HepG2 (cell line): Measurements from ENCODE around the gene FAM187B. TPM values are rescaled to one million over a fixed set of nuclear protein-coding genes. Genes with fewer than 3 reads are reported as not detected.
A peak's percentile ranks its signal among the peaks of the same experiment; 100 is the strongest.

Source experiments
- FOXO1 ChIP-seq: sonication (generic); formaldehyde crosslinking; IDR thresholded peaks from 2 replicates; pipeline ENCODE4 v1.4.0; 2020; ENCODE audit warnings: missing genetic modification reagents
- ISX ChIP-seq: sonication (generic); formaldehyde crosslinking; conservative IDR thresholded peaks from 2 replicates; pipeline ENCODE4 v1.5.0; 2020; ENCODE audit warnings: missing genetic modification reagents
- MED8 ChIP-seq: sonication (generic); formaldehyde crosslinking; IDR thresholded peaks from 2 replicates; pipeline ENCODE4 v1.8.1; 2023; ENCODE audit warnings: mild to moderate bottlenecking, missing genetic modification reagents; ENCODE audit not compliant: insufficient replicate concordance
- MYNN ChIP-seq: sonication (generic); formaldehyde crosslinking; IDR thresholded peaks from 2 replicates; pipeline ENCODE4 v1.4.0; 2020; ENCODE audit warnings: mild to moderate bottlenecking, low read depth, missing genetic modification reagents
- NBN ChIP-seq: fragments of 450-650 bp; conservative IDR thresholded peaks from 2 replicates; pipeline ENCODE4 v1.6.1; 2017
- NCOA5 ChIP-seq: sonication (generic); formaldehyde crosslinking; IDR thresholded peaks from 2 replicates; pipeline ENCODE4 v1.4.0; 2020; ENCODE audit warnings: missing genetic modification reagents
- ZBTB3 ChIP-seq: sonication (generic); formaldehyde crosslinking; IDR thresholded peaks from 2 replicates; pipeline ENCODE4 v1.4.0; 2020; ENCODE audit warnings: low read depth, mild to moderate bottlenecking, moderate library complexity, missing genetic modification reagents, borderline replicate concordance
- ZNF180 ChIP-seq: sonication (generic); formaldehyde crosslinking; IDR thresholded peaks from 2 replicates; pipeline ENCODE4 v1.4.0; 2020; ENCODE audit warnings: low read depth, missing genetic modification reagents, borderline replicate concordance
- ZNF589 ChIP-seq: sonication (generic); formaldehyde crosslinking; conservative IDR thresholded peaks from 2 replicates; pipeline ENCODE4 v1.8.0; 2022; ENCODE audit warnings: mild to moderate bottlenecking, moderate library complexity, missing genetic modification reagents
- ZNF713 ChIP-seq: sonication (generic); formaldehyde crosslinking; IDR thresholded peaks from 2 replicates; pipeline ENCODE4 v1.4.0; 2020; ENCODE audit warnings: mild to moderate bottlenecking, missing genetic modification reagents
- polyA plus RNA-seq, 8 experiments: library from polyadenylated mRNA; depleted of rRNA in 3 of 8; stranded (reverse) in 7 of 8; unstranded in 1 of 8; fragments of >200 nt; fragmentation: Illumina TruSeq in 4 of 8; extraction: Trizol in 4 of 8; gene quantifications; 2 replicates each; pipeline versions ENCODE4 v1.2.1 to v1.2.3, GENCODE V29; 2011 to 2016; ENCODE audit warnings: low read depth in 4 of 8, missing spikeins in 1 of 8, mixed read lengths in 1 of 8; ENCODE audit not compliant: insufficient read depth in 1 of 8
- total RNA-seq, 5 experiments: library from RNA; depleted of rRNA; stranded (reverse); fragments of >200 nt; fragmentation: Illumina TruSeq; extraction: Trizol; gene quantifications; 2 replicates each; pipeline ENCODE4 v1.2.3, GENCODE V29; 2016; ENCODE audit warnings: low read depth in 1 of 5
- TF ChIP-seq, protein P1 (sequence below): sonication (generic); formaldehyde crosslinking; conservative IDR thresholded peaks from 2 replicates; pipeline ENCODE4 v1.8.1; 2023; ENCODE audit warnings: missing genetic modification reagents
- TF ChIP-seq, protein P2 (sequence below): sonication (generic); formaldehyde crosslinking; IDR thresholded peaks from 2 replicates; pipeline ENCODE4 v1.8.1; 2023; ENCODE audit warnings: mild to moderate bottlenecking, inconsistent platforms, moderate library complexity, missing genetic modification reagents, borderline replicate concordance
- TF ChIP-seq, protein P3 (sequence below): sonication (generic); formaldehyde crosslinking; IDR thresholded peaks from 2 replicates; pipeline ENCODE4 v1.4.0; 2020; ENCODE audit warnings: mild to moderate bottlenecking, missing genetic modification reagents
- TF ChIP-seq, protein P4 (sequence below): sonication (generic); formaldehyde crosslinking; IDR thresholded peaks from 2 replicates; pipeline ENCODE4 v1.4.0; 2020; ENCODE audit warnings: mild to moderate bottlenecking, missing genetic modification reagents

The FAM187B gene
- total and polyA plus RNA-seq, 2 of the 13 experiments (the other 11 are each of a cell fraction or from before 2014, with no cell fraction given), result not detected

DNA sequence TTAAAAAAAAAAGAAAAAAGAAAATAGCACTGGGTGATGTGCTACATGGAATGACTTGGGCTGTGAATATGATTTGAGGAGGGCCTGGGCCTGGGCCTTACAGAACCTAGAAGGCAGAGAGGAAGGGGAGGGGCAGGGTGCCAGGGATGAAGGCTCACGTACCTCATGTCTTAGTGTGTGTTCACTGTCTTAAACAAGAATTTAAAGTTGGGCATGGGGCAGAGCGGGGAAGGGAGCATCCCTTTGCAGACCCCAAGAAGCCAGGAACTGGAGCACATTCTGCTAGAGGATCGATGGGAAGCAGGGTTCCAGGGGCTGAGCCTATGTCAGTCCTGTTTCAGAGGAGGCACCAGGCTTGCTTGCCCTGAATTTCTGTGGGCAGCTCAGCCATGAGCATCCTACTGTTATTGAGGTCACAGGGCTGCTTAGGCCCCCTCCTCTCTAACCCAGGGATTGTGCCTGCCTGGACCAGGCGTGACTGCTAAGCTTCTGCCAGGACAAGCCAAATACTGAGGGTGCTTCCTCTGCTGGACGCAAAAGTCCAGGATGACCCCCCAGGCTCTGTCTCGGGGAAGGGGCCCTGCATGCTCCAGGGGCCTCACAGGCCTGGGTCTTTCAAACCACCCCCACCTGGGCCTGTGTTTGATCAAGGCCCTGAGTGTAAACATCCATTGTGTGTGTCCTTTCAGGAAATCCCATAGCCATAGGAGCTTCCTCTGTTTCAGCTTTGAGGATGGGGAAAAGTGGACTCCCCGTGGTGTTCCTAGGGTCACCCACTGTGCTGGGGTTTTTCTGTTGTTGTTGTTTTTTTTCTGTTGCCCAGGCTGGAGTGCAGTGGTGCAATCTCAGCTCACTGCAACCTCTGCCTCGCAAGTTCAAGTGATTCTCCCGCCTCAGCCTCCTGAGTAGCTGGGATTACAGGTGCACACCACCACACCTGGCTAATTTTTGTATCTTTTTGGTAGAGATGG is 25.1 kb upstream of the FAM187B start (continued):
- TF ChIP-seq ZBTB3 (no peak), NBN (no peak), ZNF713 (CRISPR knock-in tag) (no peak), MYNN (CRISPR knock-in tag) (no peak), NCOA5 (CRISPR knock-in tag) (no peak), ISX (CRISPR knock-in tag) (no peak), ZNF589 (CRISPR knock-in tag) (no peak), MED8 (no peak), FOXO1 (CRISPR knock-in tag) (peak; percentile 70), ZNF180 (CRISPR knock-in tag) (no peak)
- TF ChIP-seq, protein P1, sequence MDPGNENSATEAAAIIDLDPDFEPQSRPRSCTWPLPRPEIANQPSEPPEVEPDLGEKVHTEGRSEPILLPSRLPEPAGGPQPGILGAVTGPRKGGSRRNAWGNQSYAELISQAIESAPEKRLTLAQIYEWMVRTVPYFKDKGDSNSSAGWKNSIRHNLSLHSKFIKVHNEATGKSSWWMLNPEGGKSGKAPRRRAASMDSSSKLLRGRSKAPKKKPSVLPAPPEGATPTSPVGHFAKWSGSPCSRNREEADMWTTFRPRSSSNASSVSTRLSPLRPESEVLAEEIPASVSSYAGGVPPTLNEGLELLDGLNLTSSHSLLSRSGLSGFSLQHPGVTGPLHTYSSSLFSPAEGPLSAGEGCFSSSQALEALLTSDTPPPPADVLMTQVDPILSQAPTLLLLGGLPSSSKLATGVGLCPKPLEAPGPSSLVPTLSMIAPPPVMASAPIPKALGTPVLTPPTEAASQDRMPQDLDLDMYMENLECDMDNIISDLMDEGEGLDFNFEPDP (CRISPR knock-in tag), result no peak
- TF ChIP-seq, protein P2, sequence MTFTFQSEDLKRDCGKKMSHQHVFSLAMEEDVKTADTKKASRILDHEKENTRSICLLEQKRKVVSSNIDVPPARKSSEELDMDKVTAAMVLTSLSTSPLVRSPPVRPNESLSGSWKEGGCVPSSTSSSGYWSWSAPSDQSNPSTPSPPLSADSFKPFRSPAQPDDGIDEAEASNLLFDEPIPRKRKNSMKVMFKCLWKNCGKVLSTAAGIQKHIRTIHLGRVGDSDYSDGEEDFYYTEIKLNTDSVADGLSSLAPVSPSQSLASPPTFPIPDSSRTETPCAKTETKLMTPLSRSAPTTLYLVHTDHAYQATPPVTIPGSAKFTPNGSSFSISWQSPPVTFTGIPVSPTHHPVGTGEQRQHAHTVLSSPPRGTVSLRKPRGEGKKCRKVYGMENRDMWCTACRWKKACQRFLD (CRISPR knock-in tag), result no peak
- TF ChIP-seq, protein P3, sequence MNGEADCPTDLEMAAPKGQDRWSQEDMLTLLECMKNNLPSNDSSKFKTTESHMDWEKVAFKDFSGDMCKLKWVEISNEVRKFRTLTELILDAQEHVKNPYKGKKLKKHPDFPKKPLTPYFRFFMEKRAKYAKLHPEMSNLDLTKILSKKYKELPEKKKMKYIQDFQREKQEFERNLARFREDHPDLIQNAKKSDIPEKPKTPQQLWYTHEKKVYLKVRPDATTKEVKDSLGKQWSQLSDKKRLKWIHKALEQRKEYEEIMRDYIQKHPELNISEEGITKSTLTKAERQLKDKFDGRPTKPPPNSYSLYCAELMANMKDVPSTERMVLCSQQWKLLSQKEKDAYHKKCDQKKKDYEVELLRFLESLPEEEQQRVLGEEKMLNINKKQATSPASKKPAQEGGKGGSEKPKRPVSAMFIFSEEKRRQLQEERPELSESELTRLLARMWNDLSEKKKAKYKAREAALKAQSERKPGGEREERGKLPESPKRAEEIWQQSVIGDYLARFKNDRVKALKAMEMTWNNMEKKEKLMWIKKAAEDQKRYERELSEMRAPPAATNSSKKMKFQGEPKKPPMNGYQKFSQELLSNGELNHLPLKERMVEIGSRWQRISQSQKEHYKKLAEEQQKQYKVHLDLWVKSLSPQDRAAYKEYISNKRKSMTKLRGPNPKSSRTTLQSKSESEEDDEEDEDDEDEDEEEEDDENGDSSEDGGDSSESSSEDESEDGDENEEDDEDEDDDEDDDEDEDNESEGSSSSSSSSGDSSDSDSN (CRISPR knock-in tag), result 0 out of 2 replicates have a peak, but pooled peaks have one; percentile 18
- TF ChIP-seq, protein P4, sequence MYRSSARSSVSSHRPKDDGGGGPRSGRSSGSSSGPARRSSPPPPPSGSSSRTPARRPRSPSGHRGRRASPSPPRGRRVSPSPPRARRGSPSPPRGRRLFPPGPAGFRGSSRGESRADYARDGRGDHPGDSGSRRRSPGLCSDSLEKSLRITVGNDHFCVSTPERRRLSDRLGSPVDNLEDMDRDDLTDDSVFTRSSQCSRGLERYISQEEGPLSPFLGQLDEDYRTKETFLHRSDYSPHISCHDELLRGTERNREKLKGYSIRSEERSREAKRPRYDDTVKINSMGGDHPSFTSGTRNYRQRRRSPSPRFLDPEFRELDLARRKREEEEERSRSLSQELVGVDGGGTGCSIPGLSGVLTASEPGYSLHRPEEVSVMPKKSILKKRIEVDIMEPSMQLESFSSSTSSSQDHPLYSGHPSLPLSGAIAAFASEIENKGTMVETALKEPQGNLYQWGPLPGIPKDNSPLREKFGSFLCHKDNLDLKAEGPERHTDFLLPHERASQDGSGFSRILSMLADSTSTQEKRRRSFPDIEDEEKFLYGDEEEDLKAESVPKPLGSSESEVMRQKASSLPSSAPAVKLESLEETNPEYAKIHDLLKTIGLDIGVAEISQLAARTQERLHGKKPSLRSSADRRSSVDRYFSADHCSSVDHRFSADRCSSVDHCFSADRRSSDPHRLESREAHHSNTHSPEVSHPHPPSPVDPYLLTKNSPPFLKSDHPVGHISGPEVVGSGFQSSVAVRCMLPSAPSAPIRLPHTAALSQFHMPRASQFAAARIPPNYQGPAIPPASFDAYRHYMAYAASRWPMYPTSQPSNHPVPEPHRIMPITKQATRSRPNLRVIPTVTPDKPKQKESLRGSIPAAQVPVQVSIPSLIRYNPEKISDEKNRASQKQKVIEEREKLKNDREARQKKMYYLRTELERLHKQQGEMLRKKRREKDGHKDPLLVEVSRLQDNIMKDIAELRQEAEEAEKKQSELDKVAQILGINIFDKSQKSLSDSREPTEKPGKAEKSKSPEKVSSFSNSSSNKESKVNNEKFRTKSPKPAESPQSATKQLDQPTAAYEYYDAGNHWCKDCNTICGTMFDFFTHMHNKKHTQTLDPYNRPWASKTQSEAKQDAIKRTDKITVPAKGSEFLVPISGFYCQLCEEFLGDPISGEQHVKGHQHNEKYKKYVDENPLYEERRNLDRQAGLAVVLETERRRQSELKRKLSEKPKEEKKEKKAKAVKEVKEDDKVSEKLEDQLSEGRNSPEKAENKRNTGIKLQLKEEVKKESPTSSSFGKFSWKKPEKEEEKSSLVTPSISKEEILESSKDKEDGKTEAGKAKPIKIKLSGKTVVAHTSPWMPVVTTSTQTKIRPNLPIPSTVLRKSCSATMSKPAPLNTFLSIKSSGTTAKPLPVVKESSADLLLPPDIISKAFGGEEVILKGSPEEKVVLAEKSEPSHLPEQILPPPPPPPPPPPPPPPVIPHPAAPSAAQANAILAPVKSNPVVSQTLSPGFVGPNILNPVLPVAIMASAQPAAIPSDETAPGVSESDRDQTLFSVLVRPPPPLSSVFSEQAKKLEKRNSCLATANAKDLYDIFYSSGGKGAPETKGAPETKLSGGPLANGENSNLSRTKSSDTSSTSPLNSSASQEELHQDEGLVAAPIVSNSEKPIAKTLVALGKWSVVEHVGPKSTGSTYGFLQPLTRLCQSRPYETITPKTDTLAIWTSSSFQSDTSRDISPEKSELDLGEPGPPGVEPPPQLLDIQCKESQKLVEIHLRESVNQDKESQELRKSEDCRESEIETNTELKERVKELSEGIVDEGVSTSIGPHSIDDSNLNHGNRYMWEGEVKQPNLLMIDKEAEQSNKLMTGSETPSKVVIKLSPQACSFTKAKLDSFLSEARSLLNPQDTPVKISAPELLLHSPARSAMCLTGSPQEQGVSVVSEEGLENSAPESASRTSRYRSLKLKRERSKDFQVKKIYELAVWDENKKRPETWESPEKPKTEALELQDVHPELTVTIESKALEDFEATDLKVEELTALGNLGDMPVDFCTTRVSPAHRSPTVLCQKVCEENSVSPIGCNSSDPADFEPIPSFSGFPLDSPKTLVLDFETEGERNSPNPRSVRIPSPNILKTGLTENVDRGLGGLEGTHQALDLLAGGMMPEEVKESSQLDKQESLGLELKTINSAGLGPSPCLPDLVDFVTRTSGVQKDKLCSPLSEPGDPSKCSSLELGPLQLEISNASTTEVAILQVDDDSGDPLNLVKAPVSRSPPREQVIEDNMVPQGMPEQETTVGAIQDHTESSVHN (CRISPR knock-in tag), result no peak
